Breast epithelium (tissue), 4 donors: ENCODE data around the gene NPRL2. TPM values are rescaled to one million over a fixed set of nuclear protein-coding genes. Genes with fewer than 3 reads are reported as not detected.

ENCODE experiments used
- DNase-seq, 2 donors: peaks; one replicate each; pipeline ENCODE4 v3.0.0-alpha.2; 2019; ENCODE audit warnings: low spot score in 2 of 2
- H3K27ac ChIP-seq, 2 donors: fragments of 200-600 bp; sonication (generic) in 1 of 2; one replicate each; pipeline ENCODE4 v1.5.1; 2016 to 2019; ENCODE audit warnings: mild to moderate bottlenecking in 1 of 2
- H3K27me3 ChIP-seq, 2 donors: fragments of 200-600 bp; sonication (generic) in 1 of 2; one replicate each; pipeline versions ENCODE4 v1.5.1 to v1.6.0; 2017 to 2019; ENCODE audit warnings: control low read depth in 1 of 2, mild to moderate bottlenecking in 1 of 2
- H3K36me3 ChIP-seq: fragments of 200-600 bp; one replicate; pipeline ENCODE4 v1.5.1; 2019
- H3K4me1 ChIP-seq, 2 donors: fragments of 200-600 bp; sonication (generic); one replicate each; pipeline ENCODE4 v1.5.1; 2016 to 2019; ENCODE audit warnings: control low read depth in 1 of 2
- H3K4me3 ChIP-seq, 3 donors: fragments of 200-600 bp; sonication (generic); 1 replicate in 2 of 3; 2 replicates in 1 of 3; pipeline ENCODE4 v1.5.1; 2016 to 2019; ENCODE audit warnings: mild to moderate bottlenecking in 3 of 3, moderate library complexity in 2 of 3
- H3K9me3 ChIP-seq, 2 donors: fragments of 200-600 bp; sonication (generic) in 1 of 2; one replicate each; pipeline ENCODE4 v1.5.1; 2016 to 2019; ENCODE audit warnings: control low read depth in 1 of 2
- POLR2A ChIP-seq: fragments of 450-650 bp; IDR thresholded peaks from one replicate; pipeline ENCODE4 v1.6.1; 2016; ENCODE audit warnings: antibody characterized with exemption, mild to moderate bottlenecking, moderate library complexity
- POLR2AphosphoS5 ChIP-seq, 3 donors: sonication (generic); formaldehyde crosslinking; IDR thresholded peaks; one replicate each; pipeline ENCODE4 v1.6.1; 2017; ENCODE audit warnings: antibody characterized with exemption in 3 of 3
- intact Hi-C: fragments of 100-400 bp; cut with DNase I; formaldehyde crosslinking; loops from one replicate; pipeline ENCODE4 v1.15.1; 2023; ENCODE audit warnings: low total_unique reads
- total RNA-seq, 3 donors: library from RNA; depleted of rRNA; stranded (reverse); fragments of >200 nt; gene quantifications; one replicate each; pipeline ENCODE4 v1.1.0, GENCODE V29; 2016
- TF ChIP-seq, protein P1 (sequence below), 3 donors: fragments of 450-650 bp; IDR thresholded peaks; one replicate each; pipeline ENCODE4 v1.5.1; 2016 to 2017; ENCODE audit warnings: antibody characterized with exemption in 3 of 3, mild to moderate bottlenecking in 3 of 3, moderate library complexity in 3 of 3

The NPRL2 gene
- total RNA-seq, 3 donors from 2014 or later = 17.4 to 31.5 (median 29.5) TPM

DNA sequence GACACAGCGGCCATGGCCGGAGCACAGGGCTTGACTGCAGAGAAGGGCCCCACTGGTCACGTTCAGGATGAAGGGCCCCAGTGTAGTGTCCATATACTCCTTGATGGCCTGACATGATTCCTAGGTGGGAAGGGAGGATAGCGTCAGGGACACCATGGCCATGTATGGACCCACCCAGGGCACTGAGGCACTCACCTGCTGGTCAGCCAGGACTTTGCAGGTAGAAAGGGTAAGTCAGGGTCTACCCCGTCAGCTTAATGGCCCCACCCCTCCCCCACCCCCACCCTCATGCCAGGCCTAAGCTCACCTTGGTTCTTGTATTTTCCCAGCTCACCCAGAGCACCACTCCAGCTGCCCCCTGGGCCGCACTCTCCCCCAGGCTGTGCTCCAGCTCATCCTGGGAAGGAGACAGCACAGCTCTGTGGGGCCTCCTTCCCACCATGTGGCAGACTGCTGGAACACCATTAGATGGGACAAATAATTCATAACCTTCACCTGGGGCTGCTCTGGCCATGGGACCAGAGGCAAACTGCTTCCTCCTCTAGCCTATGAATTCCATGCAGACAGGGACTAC lies 49.8 kb downstream of the NPRL2 start:
- intact Hi-C loops = no loop called here
- Histone ChIP-seq H3K36me3 (no peaks in the 10 kb centered on the region), H3K4me1 (peaks cover 5 to 11% of the 10 kb centered on the region in 2 donors), H3K27me3 (no peaks in the 10 kb centered on the region), H3K4me3 (peak overlapping the region in 1 of 3 donors; percentile 92), H3K9me3 (no peaks in the 10 kb centered on the region), H3K27ac (peak overlapping the region; percentile 91 to 94)
- no peak for DNase-seq
- TF ChIP-seq POLR2AphosphoS5 (IDR thresholded peaks at IDR 0.05) (no peak), POLR2A (no peak)
- TF ChIP-seq, protein P1, sequence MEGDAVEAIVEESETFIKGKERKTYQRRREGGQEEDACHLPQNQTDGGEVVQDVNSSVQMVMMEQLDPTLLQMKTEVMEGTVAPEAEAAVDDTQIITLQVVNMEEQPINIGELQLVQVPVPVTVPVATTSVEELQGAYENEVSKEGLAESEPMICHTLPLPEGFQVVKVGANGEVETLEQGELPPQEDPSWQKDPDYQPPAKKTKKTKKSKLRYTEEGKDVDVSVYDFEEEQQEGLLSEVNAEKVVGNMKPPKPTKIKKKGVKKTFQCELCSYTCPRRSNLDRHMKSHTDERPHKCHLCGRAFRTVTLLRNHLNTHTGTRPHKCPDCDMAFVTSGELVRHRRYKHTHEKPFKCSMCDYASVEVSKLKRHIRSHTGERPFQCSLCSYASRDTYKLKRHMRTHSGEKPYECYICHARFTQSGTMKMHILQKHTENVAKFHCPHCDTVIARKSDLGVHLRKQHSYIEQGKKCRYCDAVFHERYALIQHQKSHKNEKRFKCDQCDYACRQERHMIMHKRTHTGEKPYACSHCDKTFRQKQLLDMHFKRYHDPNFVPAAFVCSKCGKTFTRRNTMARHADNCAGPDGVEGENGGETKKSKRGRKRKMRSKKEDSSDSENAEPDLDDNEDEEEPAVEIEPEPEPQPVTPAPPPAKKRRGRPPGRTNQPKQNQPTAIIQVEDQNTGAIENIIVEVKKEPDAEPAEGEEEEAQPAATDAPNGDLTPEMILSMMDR (IDR thresholded peaks at IDR 0.05) = no peak

DNA sequence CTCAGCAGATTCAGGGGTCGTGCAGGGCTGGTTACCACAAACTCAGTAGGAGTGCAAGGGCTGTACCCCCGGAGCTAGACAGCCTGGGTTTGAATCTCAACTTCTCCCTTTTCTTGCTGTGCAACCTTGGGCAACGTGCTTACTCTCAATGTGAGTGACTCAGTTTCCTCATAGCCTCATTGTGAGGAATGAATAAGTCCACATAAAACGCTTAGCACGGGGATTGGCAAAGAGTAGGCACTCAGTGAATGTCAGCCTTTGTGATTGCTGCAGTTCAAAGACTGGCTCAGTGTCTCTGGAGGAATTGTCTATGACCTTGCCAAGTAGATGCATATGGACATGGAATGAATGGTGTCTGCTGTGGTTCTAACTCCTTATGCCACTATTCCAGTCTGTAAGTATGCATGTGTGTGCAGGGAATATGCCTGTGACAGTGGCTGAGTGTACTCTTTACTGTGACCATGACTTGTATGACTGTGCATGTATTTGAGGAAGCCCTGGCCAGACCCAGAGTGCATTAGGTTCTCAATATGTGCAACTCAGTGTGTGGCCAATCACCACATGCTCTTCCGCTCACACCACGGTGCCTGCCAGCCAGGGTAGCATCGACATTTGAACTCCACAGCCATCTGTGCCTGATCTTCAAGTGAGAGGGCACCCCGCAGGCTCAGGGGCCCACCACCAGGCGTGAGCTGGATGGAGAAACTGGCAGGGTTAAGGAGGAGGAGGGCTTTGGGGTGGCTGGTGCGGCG lies 50.5 kb downstream of the NPRL2 start:
- Histone ChIP-seq H3K4me1 (peaks cover 5 to 11% of the 10 kb centered on the region in 2 donors), H3K36me3 (no peaks in the 10 kb centered on the region), H3K27ac (peak overlapping the region; percentile 91 to 94), H3K9me3 (no peaks in the 10 kb centered on the region), H3K4me3 (peak overlapping the region; percentile 34 to 92 (median 62)), H3K27me3 (no peaks in the 10 kb centered on the region)
- TF ChIP-seq POLR2A (no peak), POLR2AphosphoS5 (IDR thresholded peaks at IDR 0.05) (no peak)
- TF ChIP-seq, protein P1 (IDR thresholded peaks at IDR 0.05) = no peak
- intact Hi-C loops = loop anchor here (5.0 kb wide), 2 partner anchors 868 to 1037 kb away; no protein-coding TSS in a partner anchor
- no peak for DNase-seq

DNA sequence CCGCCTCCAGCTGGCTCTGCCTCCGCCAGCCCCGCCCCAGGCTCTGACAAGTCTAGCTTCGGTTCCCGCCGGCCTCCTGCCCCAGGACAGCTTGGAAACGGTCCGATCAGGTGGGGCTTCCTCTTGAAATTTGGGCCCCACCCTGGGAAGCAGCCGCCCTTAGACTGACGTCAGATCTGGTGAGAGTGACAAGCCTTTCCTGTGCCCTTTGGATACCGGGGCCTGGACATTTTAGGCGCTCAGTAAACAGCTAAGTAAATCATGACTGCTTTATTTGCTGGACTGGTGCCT lies 51.0 kb downstream of the NPRL2 start:
- Histone ChIP-seq H3K36me3 (no peaks in the 10 kb centered on the region), H3K4me3 (peak overlapping the region; percentile 34 to 92 (median 62)), H3K9me3 (no peaks in the 10 kb centered on the region), H3K27ac (peak overlapping the region; percentile 91 to 94), H3K4me1 (peaks cover 5 to 11% of the 10 kb centered on the region in 2 donors), H3K27me3 (no peaks in the 10 kb centered on the region)
- TF ChIP-seq POLR2AphosphoS5 (IDR thresholded peaks at IDR 0.05) (peak in 2 of 3 donors; percentile 20 to 29), POLR2A (no peak)
- DNase-seq = no peak
- intact Hi-C loops = loop anchor here (5.0 kb wide), 2 partner anchors 867 to 1038 kb away; no protein-coding TSS in a partner anchor

DNA sequence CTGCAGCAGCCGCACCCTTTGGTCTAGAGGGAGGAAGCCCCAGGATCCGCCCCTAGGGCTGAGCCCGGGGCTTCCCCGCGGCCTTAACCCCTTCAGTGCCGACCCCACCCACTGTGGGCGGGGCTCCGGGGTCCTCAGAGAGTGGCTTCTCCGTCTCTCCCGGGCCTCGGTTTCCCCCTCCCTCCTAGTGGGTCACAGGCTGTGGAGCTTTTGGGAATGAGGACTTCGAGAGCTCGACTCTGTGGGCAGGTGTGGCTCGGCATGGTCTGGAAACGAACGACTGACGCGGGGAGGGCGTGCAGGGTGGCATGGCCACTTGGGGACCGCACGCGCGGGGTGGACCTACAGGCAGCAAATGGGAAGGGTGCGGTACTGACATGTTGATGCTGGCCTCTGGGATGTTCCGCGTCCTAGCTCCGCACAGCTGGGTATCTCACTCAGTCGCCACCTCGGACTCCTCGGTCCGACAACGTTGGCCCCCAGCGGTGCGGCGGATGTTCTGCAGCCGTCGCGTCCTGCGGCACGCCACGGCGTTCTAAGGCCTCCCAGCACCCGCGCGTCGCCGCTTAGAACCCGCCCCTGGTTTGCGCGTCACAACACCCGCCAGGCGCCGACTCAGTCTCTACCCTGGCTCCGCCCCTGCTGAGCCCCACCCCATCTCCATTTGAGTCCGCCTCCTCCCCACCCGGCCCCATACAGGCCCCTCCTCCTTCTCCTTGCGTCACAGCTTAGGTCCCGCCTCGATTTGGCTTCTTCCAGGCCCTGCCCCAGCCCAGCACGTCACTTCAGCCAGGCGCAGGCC lies 51.5 kb downstream of the NPRL2 start, which contains the start of the genes HYAL3 and NAA80:
HYAL3 (minus strand) TSS at position 570 of the 802 bp plus-strand sequence. CDS start 3,803 bp downstream, outside the sequence.
NAA80 (minus strand) TSS at position 570 of the 802 bp plus-strand sequence. CDS start 1,942 bp downstream, outside the sequence.
- no peaks in the 10 kb centered on the region for H3K9me3 ChIP-seq
- intact Hi-C loops = loop anchor here (5.0 kb wide), 2 partner anchors 867 to 1038 kb away; no protein-coding TSS in a partner anchor
- H3K4me1 ChIP-seq = peaks cover 5 to 11% of the 10 kb centered on the region in 2 donors
- H3K27me3 ChIP-seq = no peaks in the 10 kb centered on the region
- H3K36me3 ChIP-seq = no peaks in the 10 kb centered on the region
- peak; percentile 99 for DNase-seq
- peak; percentile 69 for TF ChIP-seq POLR2A
- TF ChIP-seq, protein P1 (IDR thresholded peaks at IDR 0.05) = peak; percentile 23 to 59 (median 56)
- peak; percentile 26 to 86 (median 69) for TF ChIP-seq POLR2AphosphoS5 (IDR thresholded peaks at IDR 0.05)
- peak within 1 kb of the TSS; percentile 62 to 92 (median 70) for H3K4me3 ChIP-seq
- H3K27ac ChIP-seq = peak within 1 kb of the TSS; percentile 91 to 94
